ENCODE results near the gene PLPP4.

PLPP4 gene

DNA sequence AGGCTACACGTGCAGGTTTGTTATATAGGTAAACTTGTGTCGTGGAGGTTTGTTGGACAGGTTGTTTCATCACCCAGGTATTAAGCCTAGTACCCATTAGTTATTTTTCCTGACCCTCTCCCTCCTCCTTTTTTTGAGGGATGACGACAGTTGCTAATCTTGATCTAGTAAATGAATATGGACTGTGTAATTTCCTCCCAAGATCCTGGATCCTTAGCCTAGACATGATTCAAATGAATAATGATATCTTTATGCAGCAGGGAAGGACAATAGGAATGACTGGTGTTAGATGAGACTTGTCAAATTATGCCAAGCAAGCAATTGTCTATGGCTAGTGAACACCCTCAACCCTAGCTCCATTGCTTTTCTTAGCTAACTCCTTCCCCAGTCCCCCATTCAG lies 156.2 kb downstream of the PLPP4 start:
- DNase-seq (ENCODE audit: low spot score), result peak; percentile 2

DNA sequence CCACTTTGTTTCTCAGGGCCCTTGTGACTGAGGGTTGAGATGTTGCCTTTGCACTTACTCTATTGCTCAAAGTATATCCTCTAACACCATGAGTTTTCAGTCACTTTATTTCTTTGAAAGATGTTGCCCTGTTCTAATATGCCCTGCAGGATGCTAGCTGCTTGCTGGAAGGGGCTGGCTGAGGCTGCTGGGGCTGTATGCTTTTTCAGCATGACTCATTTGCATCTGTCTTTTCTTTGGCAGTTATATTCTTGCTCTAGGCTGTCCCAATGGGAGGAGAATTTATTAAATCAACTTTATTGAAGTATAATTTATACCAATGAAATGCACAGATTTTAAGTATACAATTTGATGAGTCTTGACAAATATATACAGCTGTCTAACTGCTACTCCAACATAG lies 157.7 kb downstream of the PLPP4 start:
- no peak for DNase-seq (ENCODE audit: low spot score)

DNA sequence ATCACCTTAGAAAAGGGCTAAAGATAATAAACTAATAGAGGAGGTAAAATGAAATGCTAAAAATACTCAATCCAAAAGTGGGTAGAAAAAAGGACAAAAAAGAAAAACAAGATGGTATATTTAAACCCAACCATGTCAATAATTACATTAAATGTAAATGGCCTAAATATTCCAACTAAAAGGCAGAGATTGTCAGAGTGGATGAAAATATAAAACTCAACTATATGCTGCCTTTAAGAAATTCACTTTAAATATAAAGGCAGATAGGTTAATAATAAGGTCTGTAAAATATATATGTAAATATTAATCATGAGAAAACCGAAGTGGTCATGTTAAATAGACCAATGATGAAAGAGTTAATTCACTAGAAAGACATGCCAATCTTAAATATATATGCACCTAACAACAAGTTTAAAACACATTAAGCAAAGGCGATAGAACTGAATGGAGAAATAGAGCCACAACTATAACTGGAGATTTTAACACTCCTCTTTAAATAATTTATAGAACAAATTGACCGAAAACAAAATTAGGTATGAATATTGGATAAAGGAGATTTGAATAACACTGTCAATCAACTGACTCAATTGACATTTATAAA lies 159.4 kb downstream of the PLPP4 start:
- DNase-seq (ENCODE audit: low spot score), result no peak

DNA sequence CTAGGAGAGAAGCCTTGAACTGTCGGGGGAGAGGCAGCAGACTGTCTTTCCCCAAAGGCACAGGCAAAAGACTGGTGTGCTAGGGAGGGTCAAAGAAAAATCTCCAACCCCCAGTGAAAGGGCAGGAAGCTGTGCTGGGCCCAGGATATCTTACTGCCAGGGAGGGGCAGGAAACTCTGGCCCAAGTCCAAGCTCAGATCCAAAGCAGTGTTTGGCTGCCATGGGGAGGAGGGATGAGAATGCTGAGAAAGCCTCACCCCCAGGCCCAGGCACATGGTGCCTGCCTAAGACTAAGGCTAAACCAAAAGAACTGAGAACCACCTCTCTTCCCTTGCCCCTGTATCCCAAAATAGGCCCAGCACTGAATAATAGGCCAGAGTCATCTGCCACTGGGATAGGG lies 171.2 kb downstream of the PLPP4 start:
- no peak for DNase-seq (ENCODE audit: low spot score)

DNA sequence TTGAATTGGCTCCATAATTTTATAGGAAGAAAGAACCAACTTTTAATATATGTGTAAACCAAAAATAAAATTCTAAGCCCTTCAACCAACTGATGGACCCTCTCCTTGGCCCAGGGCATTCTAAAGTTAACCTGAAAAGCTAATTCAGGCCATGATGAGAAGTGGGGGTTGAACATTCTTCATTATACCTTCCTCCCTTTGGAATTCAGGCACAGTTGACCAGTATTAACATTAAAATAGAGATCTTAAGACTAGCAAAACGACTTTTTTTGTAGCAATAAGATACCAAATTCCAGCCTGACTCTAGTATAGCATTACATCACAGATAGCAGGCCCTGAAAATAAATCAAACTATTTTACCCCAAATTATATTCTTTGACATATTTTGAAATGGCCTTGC lies 173.2 kb downstream of the PLPP4 start:
- no peak for DNase-seq (ENCODE audit: low spot score)

DNA sequence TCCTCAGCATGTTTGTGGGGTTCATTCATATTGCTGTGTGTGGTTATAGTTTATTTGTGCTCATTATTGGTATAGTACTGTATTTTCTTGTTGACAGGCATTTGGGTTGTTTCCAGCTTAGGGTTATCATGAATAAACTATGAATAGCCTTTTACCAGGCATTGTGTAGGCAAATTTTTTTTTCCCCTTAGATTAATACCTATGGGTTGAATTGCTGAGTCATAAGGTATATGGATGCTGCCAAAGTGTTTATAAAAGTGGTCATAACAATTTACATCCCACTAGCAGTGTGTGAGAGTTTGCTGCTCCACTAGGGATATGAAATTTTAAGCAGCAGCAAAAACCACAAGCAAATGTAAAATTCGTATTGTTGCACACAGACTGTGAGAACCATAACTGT lies 175.0 kb downstream of the PLPP4 start:
- DNase-seq (ENCODE audit: low spot score), result no peak

DNA sequence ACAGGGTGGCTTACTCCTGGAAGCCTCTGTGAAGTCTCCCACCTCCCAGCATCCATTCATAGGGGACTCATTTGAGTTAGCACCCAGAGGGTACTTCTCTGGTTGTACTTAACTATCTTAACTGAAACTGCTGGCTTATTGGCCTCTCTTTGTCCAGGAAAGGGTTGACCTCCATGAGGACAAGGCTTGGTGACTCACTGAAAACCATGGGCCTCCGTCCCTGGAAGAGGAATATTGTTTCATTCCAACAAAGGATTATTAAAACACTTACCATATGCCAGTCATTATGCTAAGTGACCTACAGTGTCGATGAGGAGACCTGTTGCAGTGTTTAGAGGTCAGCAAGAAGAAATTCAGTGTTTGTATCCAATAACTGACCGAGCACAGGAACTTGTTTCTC lies 175.9 kb downstream of the PLPP4 start:
- no peak for DNase-seq (ENCODE audit: low spot score)

DNA sequence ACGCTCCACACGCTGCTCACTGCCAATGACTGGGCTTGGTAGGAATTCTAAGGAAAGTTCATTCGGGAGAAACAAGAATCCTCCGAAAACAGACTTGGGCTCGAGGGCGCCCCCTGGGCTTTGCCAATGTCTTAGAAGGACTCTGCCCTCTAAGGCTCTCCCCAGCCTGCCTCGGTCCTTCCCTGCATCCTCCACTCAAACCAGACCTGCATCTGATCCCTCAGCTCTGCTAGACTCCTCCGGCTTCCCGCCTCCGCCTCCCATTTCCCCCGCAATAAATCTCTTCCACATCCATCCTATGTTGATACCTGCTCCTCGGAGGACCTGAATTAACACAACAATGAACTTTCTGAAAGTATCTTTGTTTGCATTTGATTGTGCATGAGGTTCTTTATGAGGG lies 177.6 kb downstream of the PLPP4 start:
- DNase-seq (ENCODE audit: low spot score), result no peak

Measured in kidney capillary endothelial cell (primary cell).